B cell (primary cell): ENCODE data around the gene ARAF. TPM values are rescaled to one million over a fixed set of nuclear protein-coding genes. Genes with fewer than 3 reads are reported as not detected.

ENCODE experiments used
- ATAC-seq: fragments of 200-7000 bp; cut with Tn5 transposase; one replicate; pipeline ENCODE4 v1.10.0; 2021; ENCODE audit warnings: low read depth, mild to moderate bottlenecking, moderate number of reproducible peaks, moderate library complexity
- CTCF ChIA-PET: fragments of 350-600 bp; sonication (Branson Sonifier 250); formaldehyde crosslinking; loops from one replicate; lab custom pipeline; 2021; ENCODE audit warnings: antibody characterized with exemption, inconsistent platforms; lab: Charles Lee
- POLR2A ChIA-PET: fragments of 350-600 bp; sonication (Branson Sonifier 250); formaldehyde crosslinking; loops from one replicate; lab custom pipeline; 2021; ENCODE audit warnings: antibody characterized with exemption; lab: Charles Lee
- DNase-seq: peaks from one replicate; pipeline ENCODE4 v3.0.0; 2013
- H2AFZ ChIP-seq: 2 replicates; pipeline ENCODE4 v1.6.1; 2012; ENCODE audit warnings: mild to moderate bottlenecking, low read depth, low read length; ENCODE audit not compliant: insufficient read depth, poor library complexity, severe bottlenecking
- H3K27ac ChIP-seq, 2 donors: 1 replicate in 1 of 2; 2 replicates in 1 of 2; pipeline ENCODE4 v1.5.1; 2012 to 2013; ENCODE audit warnings: low read length in 2 of 2, mild to moderate bottlenecking in 2 of 2, moderate library complexity in 1 of 2
- H3K27me3 ChIP-seq, 4 experiments: fragments of 200-600 bp in 1 of 4; sonication (generic) in 1 of 4; replicated peaks in 1 of 4; 1 replicate in 2 of 4; 2 replicates in 2 of 4; pipeline versions ENCODE4 v1.6.1 to v1.7.0; 2013 to 2016; ENCODE audit warnings: low read length in 3 of 4, mild to moderate bottlenecking in 2 of 4, mixed read lengths in 1 of 4, moderate library complexity in 1 of 4; ENCODE audit not compliant: insufficient read depth in 4 of 4, control insufficient read depth in 3 of 4; ENCODE audit errors: control extremely low read depth in 1 of 4
- H3K36me3 ChIP-seq, 2 experiments: replicated peaks in 1 of 2; 1 replicate in 1 of 2; 2 replicates in 1 of 2; pipeline versions ENCODE4 v1.6.1 to v1.7.1; 2013; ENCODE audit warnings: low read length in 1 of 2; ENCODE audit not compliant: insufficient read depth in 2 of 2, control insufficient read depth in 1 of 2; ENCODE audit errors: control extremely low read depth in 1 of 2, extremely low read depth in 1 of 2
- H3K4me1 ChIP-seq, 2 donors: fragments of 200-600 bp in 1 of 2; sonication (generic) in 1 of 2; 1 replicate in 1 of 2; 2 replicates in 1 of 2; pipeline versions ENCODE4 v1.5.1 to v1.6.1; 2013 to 2017; ENCODE audit warnings: low read length in 2 of 2; ENCODE audit not compliant: control insufficient read depth in 2 of 2, insufficient read depth in 2 of 2
- H3K4me2 ChIP-seq: replicated peaks from 2 replicates; pipeline ENCODE3; 2012; ENCODE audit warnings: mild to moderate bottlenecking, low read depth, low read length; ENCODE audit not compliant: poor library complexity, severe bottlenecking
- H3K4me3 ChIP-seq, 5 experiments: fragments of 200-600 bp in 1 of 5; sonication (generic) in 1 of 5; 1 replicate in 3 of 5; 2 replicates in 2 of 5; pipeline versions ENCODE4 v1.5.1 to v1.7.0; 2011 to 2016; ENCODE audit warnings: low read length in 4 of 5, mild to moderate bottlenecking in 4 of 5, low read depth in 2 of 5, control low read depth in 1 of 5, moderate library complexity in 1 of 5; ENCODE audit not compliant: insufficient read depth in 1 of 5; ENCODE audit errors: control extremely low read depth in 1 of 5, extremely low read depth in 1 of 5
- H3K79me2 ChIP-seq: fragments of 200-600 bp; sonication (generic); one replicate; pipeline ENCODE4 v1.6.0; 2016; ENCODE audit warnings: low read length; ENCODE audit not compliant: control insufficient read depth, insufficient read depth
- H3K9ac ChIP-seq: fragments of 200-600 bp; sonication (generic); 2 replicates; pipeline ENCODE4 v1.6.1; 2017; ENCODE audit warnings: mild to moderate bottlenecking, low read length, moderate library complexity
- H3K9me3 ChIP-seq, 3 donors: one replicate each; pipeline versions ENCODE4 v1.6.1 to v1.7.1; 2013; ENCODE audit warnings: low read length in 2 of 3; ENCODE audit not compliant: control insufficient read depth in 2 of 3, insufficient read depth in 1 of 3; ENCODE audit errors: control extremely low read depth in 1 of 3
- H4K20me1 ChIP-seq: 2 replicates; pipeline ENCODE4 v1.6.0; 2012; ENCODE audit warnings: mild to moderate bottlenecking, low read length; ENCODE audit not compliant: insufficient read depth, control insufficient read depth, poor library complexity, severe bottlenecking
- H3K27ac Mint-ChIP-seq: one replicate; pipeline ENCODE4 v1.8.0; 2021; ENCODE audit warnings: mixed read lengths
- H3K27me3 Mint-ChIP-seq: one replicate; pipeline ENCODE4 v1.8.0; 2021; ENCODE audit warnings: mixed read lengths
- H3K4me1 Mint-ChIP-seq: one replicate; pipeline ENCODE4 v1.8.0; 2021; ENCODE audit warnings: mixed read lengths
- H3K4me3 Mint-ChIP-seq: one replicate; pipeline ENCODE4 v1.8.0; 2021; ENCODE audit warnings: mixed read lengths
- H3K9me3 Mint-ChIP-seq: one replicate; pipeline ENCODE4 v1.8.0; 2022; ENCODE audit warnings: mixed read lengths; ENCODE audit not compliant: insufficient read depth
- EZH2 ChIP-seq: IDR thresholded peaks from 2 replicates; pipeline ENCODE4 v1.6.1; 2012; ENCODE audit warnings: borderline replicate concordance, low read depth, mild to moderate bottlenecking, moderate library complexity, low read length; ENCODE audit not compliant: insufficient read depth, poor library complexity, severe bottlenecking
- WGBS: methylation state at CpG from one replicate; pipeline ENCODE4 v1.1.5; 2013; ENCODE audit warnings: missing lambda C conversion rate; ENCODE audit not compliant: insufficient coverage; 5-methylcytosine and 5-hydroxymethylcytosine counted together
- intact Hi-C: fragments of 100-400 bp; cut with micrococcal nuclease; formaldehyde crosslinking; loops from one replicate; pipeline ENCODE4 v1.10.0; 2022
- polyA plus RNA-seq: library from polyadenylated mRNA; depleted of rRNA; stranded (reverse); fragments of >200 nt; gene quantifications from 2 replicates; pipeline ENCODE4 v1.2.3, GENCODE V29; 2012
- total RNA-seq, 2 donors: library from RNA; stranded (reverse); fragments of 120-200 nt in 1 of 2; gene quantifications; 1 replicate in 1 of 2; 2 replicates in 1 of 2; pipeline versions ENCODE4 v1.2.3 to v1.2.4, GENCODE V29; 2013 to 2022
- TF ChIP-seq, protein P1 (sequence below): fragments of 200-600 bp; IDR thresholded peaks from one replicate; pipeline ENCODE4 v1.8.0; 2022; ENCODE audit warnings: antibody characterized with exemption, mild to moderate bottlenecking

The ARAF gene
- total and polyA plus RNA-seq, 2 donors (not counting 1 experiment from before 2014, with no cell fraction given): 97.9 to 127 TPM

DNA sequence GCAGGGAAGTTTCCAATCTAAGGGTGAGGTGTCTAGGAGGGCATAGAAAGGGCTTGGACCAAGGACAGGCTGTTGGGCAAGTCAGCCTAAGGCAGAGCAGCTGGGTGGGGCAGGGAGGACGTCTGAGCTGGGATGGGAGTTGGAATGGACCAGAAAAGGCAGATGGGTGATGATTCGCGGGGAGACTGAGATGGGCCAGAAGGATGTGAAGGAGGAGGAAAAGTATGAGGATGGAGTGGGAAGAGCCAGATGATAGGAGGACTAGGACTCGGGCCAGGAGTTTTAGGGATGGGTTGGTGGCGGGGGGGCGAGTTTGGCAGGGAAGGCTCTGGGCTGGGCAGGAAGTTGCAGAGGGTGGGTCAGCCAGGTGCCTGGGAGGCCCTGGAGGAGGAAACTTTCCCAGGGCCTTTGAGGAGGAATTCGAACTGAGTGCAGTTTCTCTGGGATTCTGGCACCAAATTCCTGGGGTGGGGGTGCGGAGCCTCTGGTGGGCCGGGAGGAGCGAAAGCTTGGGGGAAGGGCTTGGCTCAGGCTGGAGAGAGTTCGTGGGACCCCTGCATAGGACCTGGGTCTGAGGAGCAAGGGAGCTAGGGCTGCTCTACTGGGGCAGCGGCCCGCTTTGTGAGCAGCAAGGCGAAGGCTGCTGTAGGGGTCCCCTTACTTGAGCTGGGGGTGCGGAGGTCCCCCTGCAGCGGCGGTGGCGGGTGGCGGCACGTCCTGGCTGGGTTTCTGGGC is 12.5 kb downstream of the ARAF start:
- no peak overlapping the region for H3K27ac ChIP-seq
- H3K27ac Mint-ChIP-seq: no peak overlapping the region
- H3K4me3 ChIP-seq: no peak overlapping the region
- H3K4me3 Mint-ChIP-seq: no peak overlapping the region
- no peaks in the 10 kb centered on the region for H3K9me3 Mint-ChIP-seq
- no peaks in the 10 kb centered on the region for H3K9me3 ChIP-seq
- ChIA-PET POLR2A (interaction anchor here (0.6 kb wide), 2 partner anchors 11 to 78 kb away, joined by 3 to 4 read pairs; no protein-coding TSS in a partner anchor), CTCF (no interaction called here)
- TF ChIP-seq, protein P1, sequence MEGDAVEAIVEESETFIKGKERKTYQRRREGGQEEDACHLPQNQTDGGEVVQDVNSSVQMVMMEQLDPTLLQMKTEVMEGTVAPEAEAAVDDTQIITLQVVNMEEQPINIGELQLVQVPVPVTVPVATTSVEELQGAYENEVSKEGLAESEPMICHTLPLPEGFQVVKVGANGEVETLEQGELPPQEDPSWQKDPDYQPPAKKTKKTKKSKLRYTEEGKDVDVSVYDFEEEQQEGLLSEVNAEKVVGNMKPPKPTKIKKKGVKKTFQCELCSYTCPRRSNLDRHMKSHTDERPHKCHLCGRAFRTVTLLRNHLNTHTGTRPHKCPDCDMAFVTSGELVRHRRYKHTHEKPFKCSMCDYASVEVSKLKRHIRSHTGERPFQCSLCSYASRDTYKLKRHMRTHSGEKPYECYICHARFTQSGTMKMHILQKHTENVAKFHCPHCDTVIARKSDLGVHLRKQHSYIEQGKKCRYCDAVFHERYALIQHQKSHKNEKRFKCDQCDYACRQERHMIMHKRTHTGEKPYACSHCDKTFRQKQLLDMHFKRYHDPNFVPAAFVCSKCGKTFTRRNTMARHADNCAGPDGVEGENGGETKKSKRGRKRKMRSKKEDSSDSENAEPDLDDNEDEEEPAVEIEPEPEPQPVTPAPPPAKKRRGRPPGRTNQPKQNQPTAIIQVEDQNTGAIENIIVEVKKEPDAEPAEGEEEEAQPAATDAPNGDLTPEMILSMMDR: no peak
- no peak for TF ChIP-seq EZH2
- peaks cover 0 to 7% (median 0%) of the 10 kb centered on the region in 4 experiments for H3K27me3 ChIP-seq
- intact Hi-C loops: no loop called here
- H3K27me3 Mint-ChIP-seq: peaks cover 19% of the 10 kb centered on the region
- peaks cover 6% of the 10 kb centered on the region for H4K20me1 ChIP-seq
- H3K9ac ChIP-seq: no peak overlapping the region
- peaks cover 3% of the 10 kb centered on the region for H3K4me1 Mint-ChIP-seq
- no peak overlapping the region for H2AFZ ChIP-seq
- no peak overlapping the region for H3K4me2 ChIP-seq
- 75% methylated on average over 17 of the region's 20 CpGs for WGBS
- no peaks in the 10 kb centered on the region for H3K4me1 ChIP-seq
- H3K36me3 ChIP-seq: peaks cover 0 to 24% of the 10 kb centered on the region in 2 experiments
- no peaks in the 10 kb centered on the region for H3K79me2 ChIP-seq
- ATAC-seq (no peak), DNase-seq (no peak)

DNA sequence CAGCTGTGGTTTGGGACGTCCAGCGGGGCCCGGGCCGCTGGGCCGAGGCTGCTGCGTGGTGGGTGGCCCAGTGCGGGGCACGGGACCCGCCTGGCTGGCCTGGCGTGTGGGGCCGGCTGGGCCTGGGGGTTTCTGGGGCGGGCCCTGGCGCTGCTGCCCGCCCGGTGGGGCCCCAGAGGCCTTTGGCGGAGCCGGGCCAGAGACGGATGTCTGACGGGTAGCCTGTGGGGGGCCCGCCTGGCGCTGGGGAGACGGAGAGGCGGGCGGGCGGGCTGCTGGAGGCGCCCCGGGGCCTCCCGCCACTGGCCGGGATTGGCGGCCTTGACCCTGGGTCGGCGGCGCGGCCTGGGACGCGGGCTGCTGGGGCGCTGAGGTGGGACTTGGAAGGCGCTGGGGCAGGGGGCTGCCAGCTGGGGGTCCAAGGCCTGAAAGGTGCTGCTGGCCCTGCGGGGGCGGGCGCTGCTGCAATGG is 13.1 kb downstream of the ARAF start:
- Histone ChIP-seq H3K9ac (no peak overlapping the region), H3K27ac (no peak overlapping the region), H3K4me3 (no peak overlapping the region), H3K4me1 (no peaks in the 10 kb centered on the region), H2AFZ (no peak overlapping the region), H3K27me3 (peaks cover 0 to 7% (median 0%) of the 10 kb centered on the region in 4 experiments), H3K4me2 (no peak overlapping the region), H3K36me3 (peaks cover 0 to 19% of the 10 kb centered on the region in 2 experiments), H4K20me1 (peaks cover 6% of the 10 kb centered on the region), H3K9me3 (no peaks in the 10 kb centered on the region), H3K79me2 (no peaks in the 10 kb centered on the region)
- DNase-seq: no peak
- intact Hi-C loops: no loop called here
- TF ChIP-seq EZH2: no peak
- TF ChIP-seq, protein P1: no peak
- 23% methylated on average over 25 of the region's 41 CpGs for WGBS
- H3K4me1 Mint-ChIP-seq: peaks cover 3% of the 10 kb centered on the region
- POLR2A ChIA-PET: interaction anchor here (0.6 kb wide), 1 partner anchor 12 kb away, joined by 4 read pairs; no protein-coding TSS in a partner anchor
- ATAC-seq: no peak
- CTCF ChIA-PET: no interaction called here
- no peak overlapping the region for H3K27ac Mint-ChIP-seq
- no peaks in the 10 kb centered on the region for H3K9me3 Mint-ChIP-seq
- no peak overlapping the region for H3K4me3 Mint-ChIP-seq
- peaks cover 19% of the 10 kb centered on the region for H3K27me3 Mint-ChIP-seq
